K562 treated with DMSO at 1 percent for 24 hours (cell line): Measurements from ENCODE around the gene SMTNL2. TPM values are rescaled to one million over a fixed set of nuclear protein-coding genes. Genes with fewer than 3 reads are reported as not detected.

Source experiments
- total RNA-seq: library from RNA; unstranded; fragments of 300-600 nt; gene quantifications from 2 replicates; pipeline ENCODE4 v1.2.3, GENCODE V29; 2022; ENCODE audit warnings: low read depth; ENCODE audit not compliant: insufficient read depth

SMTNL2 gene
- not detected in 2 replicates for total RNA-seq

DNA sequence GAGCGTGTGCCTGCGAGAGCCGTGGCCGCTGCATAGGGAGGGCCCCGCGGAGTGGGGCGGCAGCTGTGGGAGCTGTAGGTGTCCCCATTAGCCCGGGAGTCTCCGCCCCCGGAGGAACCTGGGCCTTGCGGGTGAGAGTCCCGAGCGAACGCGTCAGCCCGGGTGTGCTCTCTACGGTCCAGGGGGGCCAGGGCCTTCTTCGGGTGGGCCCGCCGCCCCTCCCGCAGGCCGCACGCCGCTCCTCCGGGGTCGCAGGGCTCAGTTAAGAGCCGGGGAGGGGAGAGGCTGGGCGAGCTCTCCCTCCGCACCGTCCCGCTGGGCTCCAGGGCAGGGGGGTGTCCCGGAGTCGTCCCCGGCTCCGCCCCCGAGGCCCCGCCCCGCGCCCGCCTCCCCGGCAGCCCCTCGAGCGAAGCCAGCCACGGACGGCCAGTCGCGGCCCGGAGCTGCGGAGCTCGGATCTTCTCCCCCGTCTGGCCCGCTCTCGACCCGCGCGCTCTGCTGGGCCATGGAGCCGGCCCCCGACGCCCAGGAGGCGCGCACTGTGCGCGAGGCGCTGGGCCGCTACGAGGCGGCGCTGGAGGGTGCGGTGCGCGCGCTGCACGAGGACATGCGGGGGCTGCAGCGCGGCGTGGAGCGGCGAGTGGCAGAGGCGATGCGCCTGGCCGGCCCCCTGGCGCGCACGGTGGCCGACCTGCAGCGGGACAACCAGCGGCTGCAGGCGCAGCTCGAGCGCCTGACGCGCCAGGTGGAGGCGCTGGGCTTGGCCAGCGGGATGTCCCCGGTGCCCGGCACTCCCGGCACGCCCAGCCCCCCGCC lies at the start of gene SMTNL2:
SMTNL2 (plus strand) TSS at position 429 of the 816 bp plus-strand sequence; CDS start at position 506, 77 bp downstream.

DNA sequence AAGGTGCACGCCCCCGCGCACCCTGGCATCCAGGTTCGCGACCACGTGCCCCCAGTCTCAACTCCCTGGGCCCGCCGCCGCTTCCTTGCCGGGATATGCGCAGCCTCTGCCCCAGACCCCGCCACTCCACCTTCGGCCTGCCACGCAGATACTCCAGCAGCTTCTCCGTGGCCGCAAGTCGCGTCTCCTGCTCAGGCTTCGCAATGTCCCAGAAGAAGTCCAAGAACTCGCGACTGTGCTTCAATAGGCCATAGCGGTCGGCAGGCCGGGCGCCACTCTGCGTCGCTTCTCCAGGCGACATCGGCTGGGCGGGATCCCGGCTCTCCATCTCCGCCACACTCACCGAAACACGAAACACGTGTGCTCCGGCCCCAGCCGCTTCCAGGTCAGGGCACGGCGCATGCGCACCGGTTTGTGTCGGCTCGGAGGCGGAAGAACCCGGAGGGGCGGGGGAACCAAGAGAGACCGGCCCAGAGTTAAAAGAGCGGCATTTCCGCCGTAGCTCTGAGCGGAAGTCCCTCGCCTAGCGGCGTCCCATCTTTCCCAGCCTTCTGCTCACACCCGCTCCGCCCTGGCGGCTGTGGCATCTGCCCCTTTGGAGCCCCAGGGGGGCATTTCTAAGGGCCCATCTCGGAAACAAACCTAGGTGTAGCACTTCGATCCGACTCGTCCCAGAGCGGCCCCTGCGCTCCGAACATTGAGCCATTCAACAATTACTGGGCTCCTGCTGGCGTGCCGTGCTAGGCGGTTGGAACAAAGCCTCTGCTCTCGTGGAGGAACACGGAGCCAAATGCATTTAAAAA lies 29.1 kb upstream of the SMTNL2 start, which contains the start of gene MYBBP1A:
MYBBP1A (minus strand) TSS at position 388 of the 803 bp plus-strand sequence; CDS start at position 328, 60 bp downstream.

DNA sequence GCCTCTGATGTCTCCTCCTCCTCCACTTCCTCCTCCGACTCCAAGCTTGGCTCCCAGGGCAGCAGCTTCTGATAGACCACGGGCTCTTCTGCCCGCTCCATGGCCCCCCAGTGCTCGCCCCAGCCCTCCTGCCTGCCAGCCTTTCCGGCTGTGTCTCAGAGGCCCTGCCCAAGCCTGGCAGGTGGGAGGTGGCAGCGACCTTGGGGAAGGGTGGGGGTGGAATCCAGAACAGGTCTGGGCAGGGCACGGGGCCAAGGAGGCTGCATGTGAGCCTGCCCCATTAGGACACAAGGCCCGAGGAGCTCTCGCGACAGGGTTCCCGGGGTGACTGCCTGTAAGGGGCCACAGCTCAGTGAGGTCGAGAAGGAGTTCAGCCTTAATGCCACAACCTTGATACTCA lies 23.9 kb upstream of the SMTNL2 start, which contains the start of gene GGT6:
GGT6 (minus strand) TSS at position 157 of the 400 bp plus-strand sequence; CDS start at position 101, 56 bp downstream.

DNA sequence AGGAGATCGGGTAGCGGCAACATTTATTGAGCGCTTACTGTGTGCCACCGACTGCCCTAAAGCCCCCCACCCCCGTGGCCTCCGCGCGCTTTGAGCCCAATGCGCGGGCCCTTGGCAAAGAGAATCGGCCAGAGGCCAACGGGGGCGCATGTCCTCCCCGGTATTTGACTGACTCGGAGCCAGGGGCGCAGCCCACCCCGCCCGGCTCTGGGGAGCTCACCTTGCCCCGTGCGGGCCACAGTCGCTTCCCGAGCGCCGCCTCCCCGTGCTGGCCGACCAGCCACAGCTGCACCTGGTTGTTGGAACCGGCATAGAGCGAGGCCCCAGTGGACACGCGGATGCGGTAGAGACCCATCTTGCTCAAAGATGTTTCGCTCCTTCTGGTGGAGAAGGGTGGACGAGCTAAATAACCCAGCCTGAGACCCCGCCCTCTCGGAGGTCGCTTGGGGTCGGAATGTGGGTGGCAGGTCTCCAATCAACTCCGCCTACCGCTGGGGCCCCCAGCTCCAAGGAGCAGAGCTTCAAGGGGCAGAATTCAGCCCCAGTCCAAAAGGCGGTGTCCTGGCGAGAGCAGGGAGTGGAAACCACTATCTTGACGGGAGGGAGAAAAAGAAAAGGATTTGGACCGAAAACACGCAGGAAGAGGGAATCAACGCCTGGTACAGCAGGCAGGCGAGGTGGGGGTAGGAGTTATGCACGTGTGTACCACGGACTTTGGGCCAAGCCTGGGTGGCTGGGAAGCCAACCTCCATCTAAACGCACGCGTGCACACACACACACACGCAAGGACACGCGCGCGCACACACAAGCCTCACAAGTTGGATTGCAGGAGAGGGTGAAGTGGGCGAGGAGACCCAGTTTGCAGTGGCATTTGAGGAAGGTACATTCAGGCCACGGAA lies 57.2 kb downstream of the SMTNL2 start, which contains the start of gene ALOX15:
ALOX15 (minus strand) TSS at position 382 of the 899 bp plus-strand sequence; CDS start at position 355, 27 bp downstream.

Other genes with a start within 250 kb of the SMTNL2 start
- 45.8 and 48.5 TPM in 2 replicates for gene UBE2G1, start 217.9 kb upstream of the SMTNL2 start, total RNA-seq
- gene SPNS3, start 150.6 kb upstream of the SMTNL2 start, total RNA-seq = not detected in 2 replicates
- gene SPNS2, start 85.6 kb upstream of the SMTNL2 start, total RNA-seq = 0.44 TPM in 1 of 2 replicates, not detected in the other
- gene MYBBP1A, start 29.1 kb upstream of the SMTNL2 start, total RNA-seq = 17.8 and 18.5 TPM in 2 replicates
- gene GGT6, start 24.0 kb upstream of the SMTNL2 start, total RNA-seq = not detected in 2 replicates
- gene ALOX15, start 57.1 kb downstream of the SMTNL2 start, total RNA-seq = not detected in 2 replicates
- 52.3 and 54.2 TPM in 2 replicates for gene PELP1, start 119.6 kb downstream of the SMTNL2 start, total RNA-seq
- gene ARRB2, start 126.1 kb downstream of the SMTNL2 start, total RNA-seq = 26.7 and 34.6 TPM in 2 replicates
- gene MED11, start 146.9 kb downstream of the SMTNL2 start, total RNA-seq = 10.4 and 13.5 TPM in 2 replicates
- not detected in 2 replicates for gene ZMYND15, start 155.3 kb downstream of the SMTNL2 start, total RNA-seq
- 1.6 and 2.9 TPM in 2 replicates for gene CXCL16, start 155.4 kb downstream of the SMTNL2 start, total RNA-seq
- not detected in 2 replicates for gene TM4SF5, start 187.4 kb downstream of the SMTNL2 start, total RNA-seq
- gene VMO1, start 201.8 kb downstream of the SMTNL2 start, total RNA-seq = 1.9 TPM in 1 of 2 replicates, not detected in the other
- 1.3 TPM in 1 of 2 replicates, not detected in the other for gene GLTPD2, start 204.4 kb downstream of the SMTNL2 start, total RNA-seq
- gene PSMB6, start 211.6 kb downstream of the SMTNL2 start, total RNA-seq = 162 and 175 TPM in 2 replicates
- gene PLD2, start 222.6 kb downstream of the SMTNL2 start, total RNA-seq = 8.9 and 9.0 TPM in 2 replicates
- 30.9 and 35.6 TPM in 2 replicates for gene MINK1, start 248.8 kb downstream of the SMTNL2 start, total RNA-seq